DOHH2 (cell line): ENCODE results near the gene NUTM2E.
"Not testable (repeated sequence)": the region's sequence is repeated elsewhere in the genome, so short reads cannot be mapped to it uniquely, and the experiment has no call there.

Experiments used
- CTCF ChIP-seq: fragments of 200-600 bp; sonication (generic); IDR thresholded peaks from one replicate; pipeline ENCODE4 v1.5.1; 2014; ENCODE audit warnings: antibody characterized with exemption, mild to moderate bottlenecking, low read depth, low read length; ENCODE audit not compliant: poor library complexity, severe bottlenecking
- EZH2phosphoT487 ChIP-seq: fragments of 200-600 bp; sonication (generic); IDR thresholded peaks from 2 replicates; pipeline ENCODE4 v1.6.1; 2017; ENCODE audit warnings: borderline replicate concordance, mild to moderate bottlenecking, antibody characterized with exemption, low read length, moderate library complexity, mixed read lengths

- TF ChIP-seq CTCF, EZH2phosphoT487: not testable (repeated sequence)
Observed at GRCh38 chr10:79799337-79799736, 27.2 kb upstream of the NUTM2E start.
